ENCODE data around the gene PHEX.

PHEX gene

DNA sequence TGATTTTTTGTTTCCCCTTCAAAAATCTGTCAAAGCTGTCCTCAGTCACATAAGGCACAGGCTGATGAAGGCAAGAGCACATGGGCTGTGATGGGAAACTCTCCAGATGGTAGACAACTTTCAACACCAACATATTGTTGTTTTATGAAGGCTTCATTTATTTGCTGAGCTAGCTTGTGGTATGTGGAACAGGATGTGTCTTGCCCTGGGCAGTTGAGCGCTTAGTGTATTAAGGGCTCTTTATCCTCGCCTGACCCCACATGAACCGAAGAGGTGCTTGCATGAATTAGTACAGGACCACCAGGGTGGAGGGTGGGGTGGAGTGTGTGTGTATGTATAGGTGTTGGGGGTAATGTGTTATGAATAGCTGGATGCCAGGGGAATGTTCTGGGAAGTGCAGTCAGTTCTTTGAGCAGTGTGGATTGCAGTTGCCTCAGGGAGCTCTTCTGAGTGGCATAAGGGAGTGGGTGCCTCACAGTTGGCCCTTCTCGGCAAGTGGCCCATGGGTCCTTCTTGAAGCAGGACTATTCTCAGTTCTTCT, 103.1 kb downstream of the PHEX start:
- H3K27ac Mint-ChIP-seq = no peak overlapping the region
- H3K9me3 Mint-ChIP-seq = no peaks in the 10 kb centered on the region
- no peak overlapping the region for H3K4me3 Mint-ChIP-seq
- DNase-seq = no peak
- H3K36me3 Mint-ChIP-seq (ENCODE audit: low read depth) = no peaks in the 10 kb centered on the region
- H3K27me3 Mint-ChIP-seq = peaks cover 39% of the 10 kb centered on the region
- peaks cover 21% of the 10 kb centered on the region for H3K4me1 Mint-ChIP-seq (ENCODE audit: low read depth)

- H3K27ac Mint-ChIP-seq = no peak overlapping the region
- H3K4me1 Mint-ChIP-seq (ENCODE audit: low read depth) = peaks cover 21% of the 10 kb centered on the region
- no peaks in the 10 kb centered on the region for H3K9me3 Mint-ChIP-seq
- no peak overlapping the region for H3K4me3 Mint-ChIP-seq
- no peak for DNase-seq
- H3K36me3 Mint-ChIP-seq (ENCODE audit: low read depth) = no peaks in the 10 kb centered on the region
- peaks cover 33% of the 10 kb centered on the region for H3K27me3 Mint-ChIP-seq
Observed at GRCh38 chrX:22135994-22136684, 104.0 kb downstream of the PHEX start.

GRCh38 chrX:22136711-22137110, 104.6 kb downstream of the PHEX start:
- no peak for DNase-seq
- peaks cover 27% of the 10 kb centered on the region for H3K27me3 Mint-ChIP-seq
- no peak overlapping the region for H3K4me3 Mint-ChIP-seq
- H3K27ac Mint-ChIP-seq = no peak overlapping the region
- H3K4me1 Mint-ChIP-seq (ENCODE audit: low read depth) = peaks cover 21% of the 10 kb centered on the region
- no peaks in the 10 kb centered on the region for H3K9me3 Mint-ChIP-seq
- no peaks in the 10 kb centered on the region for H3K36me3 Mint-ChIP-seq (ENCODE audit: low read depth)

DNA sequence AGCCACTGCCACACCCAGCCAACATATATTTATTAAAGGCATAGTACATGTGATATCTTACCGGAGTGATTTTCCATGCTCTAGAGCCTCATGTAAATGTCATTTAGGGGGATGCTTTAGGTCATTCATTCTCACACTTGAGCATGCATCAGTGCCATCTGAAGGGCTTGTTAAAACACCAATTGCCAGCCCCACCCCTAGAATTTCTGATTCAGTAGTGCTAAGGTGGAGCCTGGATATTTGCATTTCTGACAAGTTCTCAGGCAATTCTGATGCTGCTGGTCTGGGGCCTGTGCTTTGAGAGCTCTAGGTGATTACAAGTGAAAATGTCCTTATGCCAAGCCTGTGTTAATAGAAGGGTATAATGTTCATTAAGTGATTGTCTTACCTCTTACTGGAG, 107.7 kb downstream of the PHEX start:
- no peaks in the 10 kb centered on the region for H3K9me3 Mint-ChIP-seq

GRCh38 chrX:22141047-22141730, 109.1 kb downstream of the PHEX start:
- Mint-ChIP-seq H3K9me3 (no peaks in the 10 kb centered on the region), H3K4me3 (no peak overlapping the region), H3K27me3 (peaks cover 31% of the 10 kb centered on the region), H3K4me1 (ENCODE audit: low read depth) (peaks cover 7% of the 10 kb centered on the region), H3K36me3 (ENCODE audit: low read depth) (no peaks in the 10 kb centered on the region), H3K27ac (no peak overlapping the region)
- DNase-seq = no peak

More for the DNA sequence above, 107.7 kb downstream of the PHEX start:
- Mint-ChIP-seq H3K27me3 (peaks cover 37% of the 10 kb centered on the region), H3K36me3 (ENCODE audit: low read depth) (no peaks in the 10 kb centered on the region), H3K4me1 (ENCODE audit: low read depth) (peaks cover 18% of the 10 kb centered on the region), H3K27ac (no peak overlapping the region), H3K4me3 (no peak overlapping the region)
- no peak for DNase-seq

DNA sequence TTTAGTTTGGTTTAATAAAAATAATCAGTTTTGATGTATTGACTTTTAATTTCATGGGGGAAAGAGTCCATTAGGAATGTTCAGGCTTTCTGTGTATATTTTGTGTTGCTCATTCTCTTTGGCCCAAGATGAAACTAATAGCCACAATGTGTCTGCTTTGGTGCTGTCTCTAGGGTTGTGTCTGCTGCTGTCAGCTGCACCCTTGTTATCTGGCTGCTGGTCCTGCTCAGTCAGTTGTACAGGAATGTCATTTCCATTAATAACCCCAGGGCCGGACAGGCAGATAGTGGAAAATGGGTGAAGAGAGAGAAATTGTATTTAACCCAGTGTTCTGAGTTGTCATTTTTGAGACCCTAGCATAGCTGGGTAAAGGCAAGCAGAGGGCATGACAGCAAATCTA, 115.1 kb downstream of the PHEX start:
- Mint-ChIP-seq H3K36me3 (ENCODE audit: low read depth) (no peaks in the 10 kb centered on the region), H3K27ac (no peak overlapping the region), H3K4me3 (no peak overlapping the region), H3K9me3 (no peaks in the 10 kb centered on the region), H3K27me3 (peaks cover 18% of the 10 kb centered on the region), H3K4me1 (ENCODE audit: low read depth) (no peaks in the 10 kb centered on the region)
- DNase-seq = no peak

DNA sequence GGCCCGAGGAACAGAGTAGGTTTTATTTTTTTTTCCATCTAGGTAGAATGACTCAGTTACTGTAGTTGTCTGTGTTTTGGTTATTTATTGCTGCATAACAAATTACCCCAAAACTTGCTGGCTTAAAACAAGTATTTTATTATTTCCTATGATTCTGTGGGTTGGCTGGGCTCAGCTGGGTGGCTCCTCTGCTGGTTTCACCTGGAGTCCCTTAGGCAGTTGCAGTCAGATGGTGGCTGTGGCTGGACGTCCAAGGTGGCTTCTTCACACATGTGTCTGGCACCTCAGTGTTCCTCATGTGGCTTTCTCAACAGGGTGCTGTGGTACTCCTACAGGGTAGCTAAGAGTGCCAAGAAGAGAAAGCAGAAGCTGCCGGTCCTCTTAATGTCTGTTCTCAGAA, 115.8 kb downstream of the PHEX start:
- Mint-ChIP-seq H3K27me3 (peaks cover 11% of the 10 kb centered on the region), H3K36me3 (ENCODE audit: low read depth) (no peaks in the 10 kb centered on the region), H3K4me1 (ENCODE audit: low read depth) (no peaks in the 10 kb centered on the region), H3K9me3 (no peaks in the 10 kb centered on the region), H3K4me3 (no peak overlapping the region), H3K27ac (no peak overlapping the region)
- no peak for DNase-seq

- no peak for DNase-seq
- no peaks in the 10 kb centered on the region for H3K9me3 Mint-ChIP-seq
- H3K4me1 Mint-ChIP-seq (ENCODE audit: low read depth) = no peaks in the 10 kb centered on the region
Observed at GRCh38 chrX:22148565-22148964, 116.4 kb downstream of the PHEX start.

DNA sequence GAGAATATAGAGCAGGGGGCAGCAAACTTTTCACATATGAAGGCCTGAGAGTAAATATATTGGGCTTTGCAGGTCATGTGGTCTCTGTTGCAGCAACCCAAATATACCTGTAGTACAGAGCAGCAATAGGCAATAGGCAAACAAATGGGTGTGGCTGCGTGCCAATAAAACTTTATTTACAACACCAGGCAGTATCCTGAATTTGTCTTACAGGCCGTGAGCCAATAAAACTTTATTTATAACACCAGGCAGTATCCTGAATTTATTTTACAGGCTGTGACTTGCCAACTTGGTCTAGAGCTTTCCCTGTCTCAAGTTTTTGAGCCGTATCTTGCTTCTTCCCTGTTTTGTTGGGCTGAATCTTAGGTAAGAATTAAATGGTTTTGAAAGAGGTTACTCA, 118.2 kb downstream of the PHEX start:
- no peak for DNase-seq
- Mint-ChIP-seq H3K4me1 (ENCODE audit: low read depth) (no peaks in the 10 kb centered on the region), H3K4me3 (no peak overlapping the region), H3K9me3 (no peaks in the 10 kb centered on the region), H3K27ac (no peak overlapping the region), H3K27me3 (no peaks in the 10 kb centered on the region), H3K36me3 (ENCODE audit: low read depth) (no peaks in the 10 kb centered on the region)

More at GRCh38 chrX:22148565-22148964, 116.4 kb downstream of the PHEX start:
- Mint-ChIP-seq H3K27me3 (peaks cover 6% of the 10 kb centered on the region), H3K4me3 (no peak overlapping the region), H3K27ac (no peak overlapping the region), H3K36me3 (ENCODE audit: low read depth) (no peaks in the 10 kb centered on the region)

DNA sequence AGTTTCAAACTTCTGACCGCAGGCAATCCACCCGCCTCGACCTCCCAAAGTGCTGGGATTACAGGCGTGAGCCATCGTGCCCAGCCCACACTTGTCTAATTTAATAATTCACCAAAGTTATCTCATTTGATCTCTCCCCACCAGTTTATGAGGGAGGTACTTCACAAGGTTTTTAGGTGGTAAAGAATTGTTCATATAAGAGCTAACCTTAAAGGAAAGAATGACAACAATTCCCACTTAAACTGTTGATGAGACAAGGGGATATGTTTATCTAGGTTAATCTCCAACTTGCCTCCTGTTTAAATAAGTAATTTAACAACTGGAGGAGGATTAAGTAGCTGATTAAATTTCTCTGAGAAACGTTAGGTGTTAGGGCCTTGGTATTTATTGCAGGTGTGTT, 123.0 kb downstream of the PHEX start:
- no peaks in the 10 kb centered on the region for H3K9me3 Mint-ChIP-seq
- peaks cover 21% of the 10 kb centered on the region for H3K27me3 Mint-ChIP-seq
- no peaks in the 10 kb centered on the region for H3K4me1 Mint-ChIP-seq (ENCODE audit: low read depth)
- no peaks in the 10 kb centered on the region for H3K36me3 Mint-ChIP-seq (ENCODE audit: low read depth)
- H3K27ac Mint-ChIP-seq = no peak overlapping the region
- H3K4me3 Mint-ChIP-seq = no peak overlapping the region
- DNase-seq = no peak

DNA sequence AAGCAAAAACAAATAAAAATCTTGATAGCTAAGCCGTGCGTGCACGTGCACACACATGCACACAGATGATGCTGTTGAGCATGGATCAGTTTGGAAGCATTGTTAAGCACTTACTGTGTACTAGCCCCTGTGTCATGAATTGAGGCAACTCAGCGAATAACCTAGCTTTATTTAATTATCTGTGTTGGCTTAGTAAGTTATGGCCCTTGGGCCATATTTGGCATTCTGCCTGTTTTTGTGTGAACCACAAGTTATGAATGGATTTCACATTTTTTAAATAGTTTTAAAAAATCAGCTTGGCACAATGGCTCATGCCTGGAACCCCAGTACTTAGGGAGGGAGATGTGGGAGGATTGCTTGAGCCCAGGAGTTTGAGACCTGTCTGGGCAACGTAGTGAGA, 126.9 kb downstream of the PHEX start:
- Mint-ChIP-seq H3K4me1 (ENCODE audit: low read depth) (no peaks in the 10 kb centered on the region), H3K4me3 (no peak overlapping the region), H3K27ac (no peak overlapping the region), H3K9me3 (no peaks in the 10 kb centered on the region), H3K27me3 (peaks cover 24% of the 10 kb centered on the region), H3K36me3 (ENCODE audit: low read depth) (no peaks in the 10 kb centered on the region)
- no peak for DNase-seq

GRCh38 chrX:22163326-22163725, 131.2 kb downstream of the PHEX start:
- Mint-ChIP-seq H3K4me3 (no peak overlapping the region), H3K9me3 (no peaks in the 10 kb centered on the region), H3K27ac (no peak overlapping the region), H3K4me1 (ENCODE audit: low read depth) (no peaks in the 10 kb centered on the region), H3K36me3 (ENCODE audit: low read depth) (no peaks in the 10 kb centered on the region), H3K27me3 (peaks cover 33% of the 10 kb centered on the region)
- no peak for DNase-seq

GRCh38 chrX:22164770-22165388, 132.8 kb downstream of the PHEX start:
- Mint-ChIP-seq H3K36me3 (ENCODE audit: low read depth) (no peaks in the 10 kb centered on the region), H3K27ac (no peak overlapping the region), H3K9me3 (no peaks in the 10 kb centered on the region), H3K27me3 (peaks cover 39% of the 10 kb centered on the region), H3K4me3 (no peak overlapping the region), H3K4me1 (ENCODE audit: low read depth) (no peaks in the 10 kb centered on the region)
- DNase-seq = no peak

GRCh38 chrX:22165732-22166457, 133.8 kb downstream of the PHEX start:
- DNase-seq = no peak
- Mint-ChIP-seq H3K4me1 (ENCODE audit: low read depth) (no peaks in the 10 kb centered on the region), H3K9me3 (no peaks in the 10 kb centered on the region), H3K27me3 (peaks cover 47% of the 10 kb centered on the region), H3K36me3 (ENCODE audit: low read depth) (no peaks in the 10 kb centered on the region), H3K4me3 (no peak overlapping the region), H3K27ac (no peak overlapping the region)

Data from activated T-cell treated with anti-CD3 and anti-CD28 coated beads, Interleukin-2, amount 50 U/mL, for 24 hours (primary cell).